Gastrocnemius medialis (tissue), 4 donors: Measurements from ENCODE around the gene NECTIN2.

Source experiments
- POLR2A ChIP-seq, 2 donors: fragments of 450-650 bp; IDR thresholded peaks; one replicate each; pipeline ENCODE4 v1.6.1; 2017; ENCODE audit warnings: antibody characterized with exemption in 2 of 2, mild to moderate bottlenecking in 2 of 2, moderate library complexity in 2 of 2
- TF ChIP-seq, protein P1 (sequence below), 5 experiments: fragments of 450-650 bp in 3 of 5; fragments of 200-600 bp in 2 of 5; sonication (generic) in 2 of 5; IDR thresholded peaks in 4 of 5; conservative IDR thresholded peaks in 1 of 5; 1 replicate in 4 of 5; 2 replicates in 1 of 5; pipeline ENCODE4 v1.5.1; 2016 to 2019; ENCODE audit warnings: antibody characterized with exemption in 5 of 5, mild to moderate bottlenecking in 3 of 5, moderate library complexity in 3 of 5

DNA sequence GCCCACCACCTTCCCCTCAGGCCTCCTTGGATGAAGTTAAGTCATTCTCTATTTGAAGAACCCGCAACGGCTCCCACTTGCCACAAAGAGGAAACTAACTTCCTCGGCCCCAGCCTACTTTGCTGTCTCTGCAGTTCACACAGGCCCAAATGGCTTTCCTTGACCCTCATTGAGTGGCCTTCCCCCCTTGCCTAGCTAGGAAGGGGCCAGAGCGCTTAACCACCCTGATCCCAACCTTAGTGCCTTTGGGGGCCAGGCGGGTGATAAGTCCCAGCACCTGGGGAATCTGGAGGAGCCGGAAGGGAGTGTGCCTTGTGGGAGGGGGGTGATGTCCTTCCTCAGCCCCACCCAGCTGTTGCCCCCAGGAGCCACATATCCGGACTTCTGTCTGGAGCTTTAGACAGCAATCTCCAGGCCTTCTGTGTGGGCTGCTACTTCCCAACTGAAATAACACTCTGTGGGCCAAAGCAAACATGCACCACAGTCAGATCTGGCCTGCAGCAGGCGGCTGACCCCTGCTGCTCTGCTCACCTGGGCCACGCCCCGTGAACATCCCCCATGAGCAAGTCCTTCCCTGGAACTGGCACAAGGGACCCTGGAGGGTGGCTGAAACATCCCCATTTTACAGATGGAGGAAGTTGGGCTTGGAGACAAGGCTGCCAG, 10.5 kb downstream of the NECTIN2 start:
- TF ChIP-seq, protein P1, sequence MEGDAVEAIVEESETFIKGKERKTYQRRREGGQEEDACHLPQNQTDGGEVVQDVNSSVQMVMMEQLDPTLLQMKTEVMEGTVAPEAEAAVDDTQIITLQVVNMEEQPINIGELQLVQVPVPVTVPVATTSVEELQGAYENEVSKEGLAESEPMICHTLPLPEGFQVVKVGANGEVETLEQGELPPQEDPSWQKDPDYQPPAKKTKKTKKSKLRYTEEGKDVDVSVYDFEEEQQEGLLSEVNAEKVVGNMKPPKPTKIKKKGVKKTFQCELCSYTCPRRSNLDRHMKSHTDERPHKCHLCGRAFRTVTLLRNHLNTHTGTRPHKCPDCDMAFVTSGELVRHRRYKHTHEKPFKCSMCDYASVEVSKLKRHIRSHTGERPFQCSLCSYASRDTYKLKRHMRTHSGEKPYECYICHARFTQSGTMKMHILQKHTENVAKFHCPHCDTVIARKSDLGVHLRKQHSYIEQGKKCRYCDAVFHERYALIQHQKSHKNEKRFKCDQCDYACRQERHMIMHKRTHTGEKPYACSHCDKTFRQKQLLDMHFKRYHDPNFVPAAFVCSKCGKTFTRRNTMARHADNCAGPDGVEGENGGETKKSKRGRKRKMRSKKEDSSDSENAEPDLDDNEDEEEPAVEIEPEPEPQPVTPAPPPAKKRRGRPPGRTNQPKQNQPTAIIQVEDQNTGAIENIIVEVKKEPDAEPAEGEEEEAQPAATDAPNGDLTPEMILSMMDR (IDR thresholded peaks at IDR 0.05 in 4 of 5, conservative IDR thresholded peaks at IDR 0.05 in 1 of 5) = no peak
- no peak for TF ChIP-seq POLR2A (IDR thresholded peaks at IDR 0.05)
